Transverse colon (tissue), 4 donors: ENCODE measurements around the gene REEP1. TPM values are rescaled to one million over a fixed set of nuclear protein-coding genes. Genes with fewer than 3 reads are reported as not detected.

ENCODE experiments used
- DNase-seq: peaks from one replicate; pipeline ENCODE4 v3.0.0-alpha.2; 2019
- H3K27ac ChIP-seq, 4 donors: fragments of 200-600 bp; sonication (generic); 2 replicates each; pipeline ENCODE4 v1.5.1; 2016 to 2018; ENCODE audit warnings: inconsistent platforms in 4 of 4
- H3K27me3 ChIP-seq: fragments of 200-600 bp; sonication (generic); 2 replicates; pipeline ENCODE4 v1.5.1; 2017; ENCODE audit warnings: inconsistent platforms
- H3K36me3 ChIP-seq, 4 donors: fragments of 200-600 bp; sonication (generic); 2 replicates each; pipeline ENCODE4 v1.5.1; 2017 to 2019; ENCODE audit warnings: inconsistent platforms in 4 of 4
- H3K4me1 ChIP-seq, 4 donors: fragments of 200-600 bp; sonication (generic); 2 replicates each; pipeline ENCODE4 v1.5.1; 2017 to 2020; ENCODE audit warnings: inconsistent platforms in 4 of 4
- H3K4me3 ChIP-seq, 4 donors: fragments of 200-600 bp; sonication (generic); 1 replicate in 1 of 4; 2 replicates in 3 of 4; pipeline versions ENCODE4 v1.5.1 to v1.6.1; 2017 to 2019; ENCODE audit warnings: inconsistent platforms in 4 of 4
- H3K9me3 ChIP-seq, 2 donors: fragments of 200-600 bp; sonication (generic); 2 replicates each; pipeline ENCODE4 v1.5.1; 2017 to 2019; ENCODE audit warnings: inconsistent platforms in 2 of 2
- EP300 ChIP-seq: sonication (generic); formaldehyde crosslinking; IDR thresholded peaks from one replicate; pipeline ENCODE4 v1.6.1; 2017; ENCODE audit warnings: antibody characterized with exemption, low read depth
- POLR2A ChIP-seq: fragments of 450-650 bp; IDR thresholded peaks from one replicate; pipeline ENCODE4 v1.6.1; 2016; ENCODE audit warnings: antibody characterized with exemption, mild to moderate bottlenecking, moderate library complexity
- POLR2AphosphoS5 ChIP-seq, 3 donors: sonication (generic); formaldehyde crosslinking; IDR thresholded peaks; one replicate each; pipeline ENCODE4 v1.6.1; 2016; ENCODE audit warnings: antibody characterized with exemption in 3 of 3
- WGBS, 2 donors: methylation state at CpG; one replicate each; pipeline ENCODE4 v1.1.5; 2018; ENCODE audit warnings: low coverage in 1 of 2; 5-methylcytosine and 5-hydroxymethylcytosine counted together
- in situ Hi-C, 4 donors: fragments of 200-750 bp; cut with MboI; loops; one replicate each; pipeline versions ENCODE4 v1.15.0 to v1.15.1; 2017; ENCODE audit warnings: low sequenced_read_pairs in 3 of 4, low pct_ligation_motif_present in 1 of 4, low pct_unique_long_range_greater_than_20kb in 1 of 4
- intact Hi-C: fragments of 100-400 bp; cut with DNase I; formaldehyde crosslinking; loops from one replicate; pipeline ENCODE4 v1.15.1; 2023; ENCODE audit warnings: low total_unique reads
- total RNA-seq, 4 donors: library from RNA; depleted of rRNA; stranded (reverse); fragments of >200 nt; gene quantifications; one replicate each; pipeline ENCODE4 v1.1.0, GENCODE V29; 2016
- TF ChIP-seq, protein P1 (sequence below), 5 experiments: fragments of 200-600 bp in 3 of 5; fragments of 450-650 bp in 2 of 5; sonication (generic) in 3 of 5; IDR thresholded peaks; 1 replicate in 2 of 5; 2 replicates in 3 of 5; pipeline ENCODE4 v1.5.1; 2016 to 2017; ENCODE audit warnings: antibody characterized with exemption in 5 of 5, inconsistent platforms in 3 of 5, mild to moderate bottlenecking in 2 of 5, moderate library complexity in 1 of 5

Gene REEP1, protein sequence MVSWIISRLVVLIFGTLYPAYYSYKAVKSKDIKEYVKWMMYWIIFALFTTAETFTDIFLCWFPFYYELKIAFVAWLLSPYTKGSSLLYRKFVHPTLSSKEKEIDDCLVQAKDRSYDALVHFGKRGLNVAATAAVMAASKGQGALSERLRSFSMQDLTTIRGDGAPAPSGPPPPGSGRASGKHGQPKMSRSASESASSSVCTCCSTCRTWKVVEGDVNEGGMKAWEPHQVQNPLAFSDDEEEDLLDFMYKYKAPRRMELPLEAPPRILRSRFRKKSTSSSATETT
- 100 to 1,000 TPM in 1 of 4 donors, 10 to 100 TPM in 3; 14.1 to 196 (median 32.3) TPM for total RNA-seq

DNA sequence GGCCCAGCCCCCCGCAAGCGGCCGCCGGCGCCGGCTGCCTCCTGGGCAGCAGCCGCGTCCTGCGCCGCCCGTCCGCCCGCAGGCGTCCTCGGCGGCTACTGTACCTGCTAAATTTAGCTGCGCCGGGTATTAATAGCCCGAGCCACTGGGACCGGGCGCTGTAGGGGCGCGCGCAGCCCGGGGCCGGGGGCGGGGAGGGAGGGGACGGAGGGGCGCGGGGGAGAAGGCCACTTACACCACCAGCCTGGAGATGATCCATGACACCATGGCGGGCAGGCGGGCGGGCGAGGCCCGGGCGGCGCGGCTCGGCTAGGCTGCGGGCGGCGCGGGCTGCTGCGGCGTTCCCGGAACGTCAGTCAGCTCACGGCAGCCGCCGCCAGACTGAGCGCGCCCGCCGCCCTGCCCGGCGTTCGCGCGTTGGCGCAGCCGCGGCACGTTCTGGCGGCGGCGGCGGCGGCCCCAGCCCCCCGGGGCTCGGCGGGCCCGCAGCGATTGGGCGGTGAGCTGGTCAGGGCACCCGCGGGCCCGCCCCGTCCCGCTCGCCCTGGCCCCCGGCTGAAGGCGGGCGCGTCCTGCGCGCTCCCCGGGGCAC lies at the start of gene REEP1:
Gene REEP1, minus strand, starts transcription at position 383 of the 592 bp plus-strand sequence. Its CDS starts 116 bp downstream, at position 267.
- TF ChIP-seq EP300 (no peak), POLR2AphosphoS5 (IDR thresholded peaks at IDR 0.05) (no peak), POLR2A (no peak)
- TF ChIP-seq, protein P1, sequence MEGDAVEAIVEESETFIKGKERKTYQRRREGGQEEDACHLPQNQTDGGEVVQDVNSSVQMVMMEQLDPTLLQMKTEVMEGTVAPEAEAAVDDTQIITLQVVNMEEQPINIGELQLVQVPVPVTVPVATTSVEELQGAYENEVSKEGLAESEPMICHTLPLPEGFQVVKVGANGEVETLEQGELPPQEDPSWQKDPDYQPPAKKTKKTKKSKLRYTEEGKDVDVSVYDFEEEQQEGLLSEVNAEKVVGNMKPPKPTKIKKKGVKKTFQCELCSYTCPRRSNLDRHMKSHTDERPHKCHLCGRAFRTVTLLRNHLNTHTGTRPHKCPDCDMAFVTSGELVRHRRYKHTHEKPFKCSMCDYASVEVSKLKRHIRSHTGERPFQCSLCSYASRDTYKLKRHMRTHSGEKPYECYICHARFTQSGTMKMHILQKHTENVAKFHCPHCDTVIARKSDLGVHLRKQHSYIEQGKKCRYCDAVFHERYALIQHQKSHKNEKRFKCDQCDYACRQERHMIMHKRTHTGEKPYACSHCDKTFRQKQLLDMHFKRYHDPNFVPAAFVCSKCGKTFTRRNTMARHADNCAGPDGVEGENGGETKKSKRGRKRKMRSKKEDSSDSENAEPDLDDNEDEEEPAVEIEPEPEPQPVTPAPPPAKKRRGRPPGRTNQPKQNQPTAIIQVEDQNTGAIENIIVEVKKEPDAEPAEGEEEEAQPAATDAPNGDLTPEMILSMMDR (IDR thresholded peaks at IDR 0.05) = no peak
- peaks cover 4 to 6% of the 10 kb centered on the region in 2 donors for H3K9me3 ChIP-seq
- peaks cover 68% of the 10 kb centered on the region for H3K27me3 ChIP-seq
- peak within 1 kb of the TSS; percentile 37 to 73 (median 69) for H3K27ac ChIP-seq
- H3K4me1 ChIP-seq = peaks cover 0 to 22% (median 15%) of the 10 kb centered on the region in 4 donors
- peak within 1 kb of the TSS; percentile 37 to 65 (median 62) for H3K4me3 ChIP-seq
- in situ Hi-C loops (no loop called here), intact Hi-C loops (loop anchor here (10.0 kb wide), 1 partner anchor 113 kb away; no protein-coding TSS in a partner anchor)
- 0% methylated on average over 3 of the region's 87 CpGs; no CpG with 5 or more reads in 1 of the 2 donors for WGBS, 2 donors
- H3K36me3 ChIP-seq = no peaks in the 10 kb centered on the region
- no peak for DNase-seq

DNA sequence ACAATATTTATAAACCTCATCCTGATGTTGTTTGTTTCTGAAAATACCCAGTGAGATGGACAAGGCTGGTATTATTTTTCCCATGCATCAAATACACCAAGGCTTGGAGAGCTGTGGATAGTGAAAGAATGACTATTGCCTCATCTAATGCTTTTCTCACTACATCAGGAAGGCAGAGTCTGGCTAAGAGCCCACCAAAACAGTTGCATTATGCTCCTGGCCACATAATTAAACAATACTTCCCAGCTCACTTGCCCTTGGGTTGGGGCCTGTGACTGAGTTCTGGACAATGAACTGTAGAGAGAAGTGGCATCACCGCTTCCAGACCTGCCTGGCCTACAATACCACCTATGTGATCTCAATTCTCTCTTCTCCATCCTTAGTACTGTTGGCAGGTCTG lies 46.4 kb upstream of the REEP1 start:
- intact Hi-C loops = no loop called here
- 0% methylated on average over 1 of the region's 1 CpG; no CpG with 5 or more reads in 1 of the 2 donors for WGBS, 2 donors
- in situ Hi-C loops = no loop called here
- Histone ChIP-seq H3K27me3 (no peaks in the 10 kb centered on the region), H3K27ac (no peak overlapping the region), H3K4me3 (no peak overlapping the region), H3K36me3 (no peaks in the 10 kb centered on the region), H3K9me3 (no peaks in the 10 kb centered on the region), H3K4me1 (no peaks in the 10 kb centered on the region)
- no peak for DNase-seq
- TF ChIP-seq POLR2A = no peak
- TF ChIP-seq EP300 = no peak
- no peak for TF ChIP-seq POLR2AphosphoS5 (IDR thresholded peaks at IDR 0.05)
- TF ChIP-seq, protein P1 (IDR thresholded peaks at IDR 0.05) = no peak

DNA sequence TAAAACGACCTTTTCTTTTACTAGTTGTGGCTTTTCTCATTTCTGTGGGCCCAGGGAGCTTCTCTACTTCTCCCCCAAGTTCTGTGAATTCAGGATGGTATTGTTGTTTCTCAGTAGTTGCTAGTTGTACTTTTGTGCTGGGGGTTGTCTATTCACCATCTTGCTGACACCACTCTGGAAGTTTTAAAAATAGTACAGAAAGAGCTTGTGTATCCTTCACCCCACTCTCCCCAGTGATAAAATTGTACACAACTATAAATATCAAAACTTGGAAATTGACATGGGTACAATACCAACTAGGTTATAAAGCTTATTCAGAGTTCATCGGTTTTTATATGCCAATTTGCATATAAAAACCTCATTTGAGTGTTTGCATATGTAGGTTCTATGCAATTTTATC lies 45.3 kb upstream of the REEP1 start:
- Histone ChIP-seq H3K4me3 (no peak overlapping the region), H3K9me3 (no peaks in the 10 kb centered on the region), H3K36me3 (no peaks in the 10 kb centered on the region), H3K4me1 (no peaks in the 10 kb centered on the region), H3K27me3 (no peaks in the 10 kb centered on the region), H3K27ac (no peak overlapping the region)
- TF ChIP-seq POLR2AphosphoS5 (IDR thresholded peaks at IDR 0.05) (no peak), POLR2A (no peak), EP300 (no peak)
- TF ChIP-seq, protein P1 (IDR thresholded peaks at IDR 0.05) = no peak
- no peak for DNase-seq
- WGBS, 2 donors = 60 to 63% methylated on average over 1 to 2 of the region's 2 CpGs
- intact Hi-C loops = no loop called here
- in situ Hi-C loops = no loop called here

DNA sequence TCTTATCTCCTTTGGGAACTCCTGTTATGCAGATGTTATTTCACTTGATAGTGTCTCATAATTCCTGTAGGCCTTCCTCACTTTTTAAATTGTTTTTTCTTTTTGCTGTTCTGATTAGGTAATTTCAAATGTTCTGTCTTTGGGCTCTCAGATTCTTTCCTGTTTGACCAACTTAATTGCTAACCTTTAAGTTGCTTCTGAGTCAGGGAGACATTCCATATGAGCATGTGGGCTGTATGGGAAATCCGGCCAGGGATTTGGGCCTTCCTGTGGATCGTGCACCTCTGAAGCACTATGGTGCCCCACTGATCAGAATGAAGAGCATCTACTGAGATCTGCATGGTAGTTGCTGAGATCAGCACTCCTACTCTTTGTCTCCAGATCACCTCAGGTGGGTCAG lies 44.7 kb upstream of the REEP1 start:
- H3K27me3 ChIP-seq = no peaks in the 10 kb centered on the region
- no peak overlapping the region for H3K4me3 ChIP-seq
- TF ChIP-seq POLR2A = no peak
- TF ChIP-seq, protein P1 (IDR thresholded peaks at IDR 0.05) = no peak
- no peak for TF ChIP-seq EP300
- TF ChIP-seq POLR2AphosphoS5 (IDR thresholded peaks at IDR 0.05) = no peak
- no peaks in the 10 kb centered on the region for H3K9me3 ChIP-seq
- H3K27ac ChIP-seq = no peak overlapping the region
- no peaks in the 10 kb centered on the region for H3K36me3 ChIP-seq
- in situ Hi-C loops (no loop called here), intact Hi-C loops (no loop called here)
- WGBS, 2 donors = 96% methylated on average over 2 of the region's 2 CpGs; no CpG with 5 or more reads in 1 of the 2 donors
- no peak for DNase-seq
- no peaks in the 10 kb centered on the region for H3K4me1 ChIP-seq
